SK-N-SH (cell line): ENCODE results near the gene TUNAR. TPM values are rescaled to one million over a fixed set of nuclear protein-coding genes. Genes with fewer than 3 reads are reported as not detected.
A peak's percentile ranks its signal among the peaks of the same experiment; 100 is the strongest.

Experiments
- CTCF ChIA-PET: fragments of 300-600, 350-600 bp; formaldehyde crosslinking; extraction: SDS; loops from one replicate; lab custom pipeline; 2021; lab: Yijun Ruan, JAX
- POLR2A ChIA-PET: fragments of 350-600 bp; sonication (Branson Sonifier 250); formaldehyde crosslinking; extraction: SDS; loops from one replicate; lab custom pipeline; 2020; ENCODE audit warnings: antibody characterized with exemption, inconsistent platforms; lab: Yijun Ruan, JAX
- DNase-seq: peaks from one replicate; pipeline ENCODE4 v3.0.0; 2012
- H2AFZ ChIP-seq: fragments of 200-600 bp; sonication (generic); 2 replicates; pipeline ENCODE4 v1.8.1; 2016; ENCODE audit warnings: antibody characterized with exemption, mild to moderate bottlenecking, low read depth
- H3F3A ChIP-seq: fragments of 200-600 bp; sonication (generic); replicated peaks from 2 replicates; pipeline ENCODE3; 2016; ENCODE audit warnings: antibody characterized with exemption, mild to moderate bottlenecking; ENCODE audit not compliant: insufficient read depth
- H3K27ac ChIP-seq, 2 experiments: fragments of 200-500 bp in 1 of 2; fragments of 200-600 bp in 1 of 2; sonication (Bioruptor generic) in 1 of 2; sonication (generic), shearing (Covaris generic) in 1 of 2; 2 replicates each; pipeline versions ENCODE4 v1.5.1 to v1.6.1; 2014 to 2016; ENCODE audit warnings: low read depth in 2 of 2, inconsistent platforms in 1 of 2, low read length in 1 of 2, mild to moderate bottlenecking in 1 of 2, mixed read lengths in 1 of 2
- H3K27me3 ChIP-seq: fragments of 200-600 bp; sonication (generic), shearing (Covaris generic); 2 replicates; pipeline ENCODE4 v1.6.1; 2016; ENCODE audit warnings: mixed run types; ENCODE audit not compliant: insufficient read depth
- H3K36me3 ChIP-seq, 2 experiments: fragments of 200-500 bp in 1 of 2; fragments of 200-600 bp in 1 of 2; sonication (Bioruptor generic) in 1 of 2; sonication (generic) in 1 of 2; replicated peaks in 1 of 2; 2 replicates each; pipeline versions ENCODE3 to v1.5.1; 2014 to 2016; ENCODE audit warnings: low read length in 1 of 2, mild to moderate bottlenecking in 1 of 2; ENCODE audit not compliant: insufficient read depth in 2 of 2, control insufficient read depth in 1 of 2
- H3K4me1 ChIP-seq, 2 experiments: fragments of 200-500 bp in 1 of 2; fragments of 200-600 bp in 1 of 2; sonication (Bioruptor generic) in 1 of 2; sonication (generic), shearing (Covaris generic) in 1 of 2; 2 replicates each; pipeline versions ENCODE4 v1.5.1 to v1.6.1; 2014 to 2016; ENCODE audit warnings: low read depth in 1 of 2, low read length in 1 of 2, mixed run types in 1 of 2; ENCODE audit not compliant: insufficient read depth in 2 of 2, control insufficient read depth in 1 of 2
- H3K4me2 ChIP-seq: fragments of 200-600 bp; sonication (generic), shearing (Covaris generic); 2 replicates; pipeline ENCODE4 v1.6.1; 2017; ENCODE audit warnings: mixed run types
- H3K4me3 ChIP-seq, 2 experiments: fragments of 200-500 bp in 1 of 2; fragments of 200-600 bp in 1 of 2; sonication (Bioruptor generic) in 1 of 2; sonication (generic), shearing (Covaris generic) in 1 of 2; 2 replicates each; pipeline versions ENCODE4 v1.5.1 to v1.8.1; 2014 to 2016; ENCODE audit warnings: low read depth in 2 of 2, inconsistent platforms in 1 of 2, low read length in 1 of 2, mild to moderate bottlenecking in 1 of 2, mixed read lengths in 1 of 2, moderate library complexity in 1 of 2
- H3K79me2 ChIP-seq: fragments of 200-600 bp; sonication (generic); 2 replicates; pipeline ENCODE4 v1.8.1; 2017; ENCODE audit warnings: mild to moderate bottlenecking; ENCODE audit not compliant: insufficient read depth
- H3K9ac ChIP-seq: fragments of 200-600 bp; sonication (generic); 2 replicates; pipeline ENCODE4 v1.6.1; 2017; ENCODE audit warnings: mixed run types
- H3K9me2 ChIP-seq: fragments of 200-600 bp; sonication (generic); 2 replicates; pipeline ENCODE4 v1.6.1; 2017; ENCODE audit warnings: mixed run types
- H3K9me3 ChIP-seq: fragments of 200-600 bp; sonication (generic); 2 replicates; pipeline ENCODE4 v1.6.1; 2017; ENCODE audit warnings: mixed run types, mild to moderate bottlenecking, moderate library complexity
- H4K20me1 ChIP-seq: fragments of 200-600 bp; sonication (generic); 2 replicates; pipeline ENCODE4 v1.6.1; 2017; ENCODE audit warnings: mild to moderate bottlenecking, mixed run types; ENCODE audit not compliant: insufficient read depth
- EP300 ChIP-seq, 2 experiments: IDR thresholded peaks; 2 replicates each; pipeline versions ENCODE4 v1.4.0 to v1.6.1; 2012; ENCODE audit warnings: borderline replicate concordance in 1 of 2, low read depth in 1 of 2, low read length in 1 of 2
- EZH2phosphoT487 ChIP-seq: fragments of 200-600 bp; sonication (generic); IDR thresholded peaks from 2 replicates; pipeline ENCODE4 v1.6.1; 2017; ENCODE audit warnings: low read depth, mixed run types, mild to moderate bottlenecking, antibody characterized with exemption, moderate library complexity, borderline replicate concordance
- FOSL2 ChIP-seq: IDR thresholded peaks from 2 replicates; pipeline ENCODE4 v1.4.0; 2012; ENCODE audit warnings: low read depth, mild to moderate bottlenecking, moderate library complexity, borderline replicate concordance
- GABPA ChIP-seq: IDR thresholded peaks from 2 replicates; pipeline ENCODE4 v1.4.0; 2012; ENCODE audit warnings: low read depth, mild to moderate bottlenecking
- IRF3 ChIP-seq: fragments of 150-350 bp; IDR thresholded peaks from 2 replicates; pipeline ENCODE4 v1.6.1; 2016; ENCODE audit warnings: mild to moderate bottlenecking, low read depth, low read length
- JUND ChIP-seq: IDR thresholded peaks from 2 replicates; pipeline ENCODE4 v1.4.0; 2012
- MAX ChIP-seq: IDR thresholded peaks from 2 replicates; pipeline ENCODE4 v1.4.0; 2012; ENCODE audit warnings: low read depth
- MXI1 ChIP-seq: IDR thresholded peaks from 2 replicates; pipeline ENCODE4 v1.6.1; 2012; ENCODE audit warnings: mild to moderate bottlenecking, low read depth, low read length, improper control_type of control experiment
- NRF1 ChIP-seq: IDR thresholded peaks from 2 replicates; pipeline ENCODE4 v1.6.1; 2012; ENCODE audit warnings: low read depth, mild to moderate bottlenecking, low read length
- PBX3 ChIP-seq: IDR thresholded peaks from 2 replicates; pipeline ENCODE4; 2012
- POLR2AphosphoS5 ChIP-seq: IDR thresholded peaks from 2 replicates; pipeline ENCODE4 v1.6.1; 2012; ENCODE audit warnings: low read depth, low read length
- RAD21 ChIP-seq: IDR thresholded peaks from 2 replicates; pipeline ENCODE4 v1.6.1; 2012; ENCODE audit warnings: mild to moderate bottlenecking, low read length
- RCOR1 ChIP-seq: fragments of 150-350 bp; IDR thresholded peaks from 2 replicates; pipeline ENCODE4 v1.6.1; 2017; ENCODE audit warnings: antibody characterized with exemption, low read length
- REST ChIP-seq: IDR thresholded peaks from 2 replicates; pipeline ENCODE4 v1.6.1; 2012; ENCODE audit warnings: mild to moderate bottlenecking, low read depth, low read length, moderate library complexity
- RXRA ChIP-seq: IDR thresholded peaks from 2 replicates; pipeline ENCODE4 v1.4.0; 2012; ENCODE audit warnings: low read depth, mild to moderate bottlenecking, borderline replicate concordance
- TEAD4 ChIP-seq: IDR thresholded peaks from 2 replicates; pipeline ENCODE4 v1.4.0; 2012; ENCODE audit warnings: mild to moderate bottlenecking, borderline replicate concordance; ENCODE audit not compliant: insufficient read depth
- WGBS: methylation state at CpG from one replicate; pipeline ENCODE4 v1.1.6; 2017; ENCODE audit warnings: low lambda C conversion rate; 5-methylcytosine and 5-hydroxymethylcytosine counted together
- polyA plus RNA-seq, 3 experiments: library from polyadenylated mRNA; depleted of rRNA; stranded (reverse); fragments of >200 nt; gene quantifications; 2 replicates each; pipeline ENCODE4 v1.2.3, GENCODE V29; 2012

The TUNAR gene
- polyA plus RNA-seq, 1 of the 3 experiments (the other 2 are of a cell fraction) = 0.02 TPM

- H3K4me1 ChIP-seq = peaks cover 6 to 35% of the 10 kb centered on the region in 2 experiments; a peak in 2 of 4 replicates
- H3K27ac ChIP-seq = peak overlapping the region in 1 of 2 experiments; percentile 96; a peak in 2 of 4 replicates
- POLR2A ChIA-PET = no interaction called here
- no peaks in the 10 kb centered on the region for H3F3A ChIP-seq
- CTCF ChIA-PET = interaction anchor here (1.3 to 1.8 kb wide), 3 partner anchors 10 to 108 kb away, joined by 3 to 7 read pairs (median 3); no protein-coding TSS in a partner anchor
- no peaks in the 10 kb centered on the region for H3K9me3 ChIP-seq
- TF ChIP-seq EZH2phosphoT487 (no peak), MXI1 (no peak), PBX3 (no peak), GABPA (no peak), IRF3 (no peak), POLR2AphosphoS5 (no peak), RCOR1 (no peak), MAX (no peak), REST (no peak), TEAD4 (no peak), FOSL2 (no peak), EP300 (IDR thresholded peaks at IDR 0.05; ENCODE audit: borderline replicate concordance in 1 of 2, low read depth in 1 of 2, low read length in 1 of 2) (no peak), RXRA (no peak), NRF1 (no peak), JUND (no peak), RAD21 (no peak)
- WGBS = 66% methylated on average over 7 of the region's 7 CpGs
- H3K36me3 ChIP-seq = no peaks in the 10 kb centered on the region
- H2AFZ ChIP-seq = no peak overlapping the region
- no peak for DNase-seq
- no peaks in the 10 kb centered on the region for H4K20me1 ChIP-seq
- no peak overlapping the region for H3K4me2 ChIP-seq
- no peak overlapping the region for H3K9ac ChIP-seq
- no peaks in the 10 kb centered on the region for H3K79me2 ChIP-seq
- no peak overlapping the region for H3K4me3 ChIP-seq
- H3K27me3 ChIP-seq = no peaks in the 10 kb centered on the region
- no peaks in the 10 kb centered on the region for H3K9me2 ChIP-seq
These were observed 8.6 kb downstream of the TUNAR start for GRCh38 chr14:95885278-95885677.
